ENCODE data around the gene ILDR2.

The ILDR2 gene, protein sequence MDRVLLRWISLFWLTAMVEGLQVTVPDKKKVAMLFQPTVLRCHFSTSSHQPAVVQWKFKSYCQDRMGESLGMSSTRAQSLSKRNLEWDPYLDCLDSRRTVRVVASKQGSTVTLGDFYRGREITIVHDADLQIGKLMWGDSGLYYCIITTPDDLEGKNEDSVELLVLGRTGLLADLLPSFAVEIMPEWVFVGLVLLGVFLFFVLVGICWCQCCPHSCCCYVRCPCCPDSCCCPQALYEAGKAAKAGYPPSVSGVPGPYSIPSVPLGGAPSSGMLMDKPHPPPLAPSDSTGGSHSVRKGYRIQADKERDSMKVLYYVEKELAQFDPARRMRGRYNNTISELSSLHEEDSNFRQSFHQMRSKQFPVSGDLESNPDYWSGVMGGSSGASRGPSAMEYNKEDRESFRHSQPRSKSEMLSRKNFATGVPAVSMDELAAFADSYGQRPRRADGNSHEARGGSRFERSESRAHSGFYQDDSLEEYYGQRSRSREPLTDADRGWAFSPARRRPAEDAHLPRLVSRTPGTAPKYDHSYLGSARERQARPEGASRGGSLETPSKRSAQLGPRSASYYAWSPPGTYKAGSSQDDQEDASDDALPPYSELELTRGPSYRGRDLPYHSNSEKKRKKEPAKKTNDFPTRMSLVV

DNA sequence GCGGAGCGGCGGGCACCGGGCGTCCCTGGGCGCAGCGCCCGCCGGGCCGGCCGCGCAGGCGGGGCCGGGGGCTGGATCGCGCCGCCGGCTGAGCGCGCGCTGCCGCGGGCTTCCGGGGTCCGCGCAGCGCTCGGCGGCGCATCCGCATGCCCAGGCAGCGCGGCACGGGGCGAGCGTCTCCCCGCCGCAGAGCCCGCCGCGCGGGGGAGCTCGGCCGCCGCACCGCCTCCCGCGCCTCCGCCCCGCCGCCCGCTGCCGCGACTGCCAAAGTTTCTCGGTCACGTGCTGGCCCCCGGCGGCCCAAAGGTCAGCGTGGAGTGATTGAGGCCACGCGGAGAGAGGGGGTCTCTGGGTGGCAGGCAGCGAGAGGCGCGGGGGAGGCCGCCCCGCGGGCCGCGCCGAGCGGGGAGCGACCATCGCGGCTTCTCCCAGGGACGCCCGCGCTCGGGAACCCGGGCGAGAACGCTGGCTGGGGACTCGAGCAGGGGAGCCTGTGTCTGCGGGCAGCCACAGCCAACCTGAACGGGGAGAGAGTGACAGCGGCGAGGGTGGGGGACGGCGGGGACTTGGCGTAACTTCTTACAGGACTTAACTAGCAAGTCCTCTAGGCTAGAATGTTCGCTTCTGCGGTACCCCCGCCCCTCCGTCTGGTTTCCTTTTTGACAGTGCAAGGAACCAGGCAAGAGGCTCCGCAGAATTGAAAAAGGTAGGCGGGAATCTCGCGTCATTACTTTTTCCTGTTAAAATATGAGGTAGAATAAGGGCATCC lies at the start of gene ILDR2:
Gene ILDR2, minus strand, starts transcription at position 180 of the 769 bp plus-strand sequence. CDS start 272 bp downstream, outside the sequence.
- DNase-seq (ENCODE audit: low read depth) = peak; percentile 22

DNA sequence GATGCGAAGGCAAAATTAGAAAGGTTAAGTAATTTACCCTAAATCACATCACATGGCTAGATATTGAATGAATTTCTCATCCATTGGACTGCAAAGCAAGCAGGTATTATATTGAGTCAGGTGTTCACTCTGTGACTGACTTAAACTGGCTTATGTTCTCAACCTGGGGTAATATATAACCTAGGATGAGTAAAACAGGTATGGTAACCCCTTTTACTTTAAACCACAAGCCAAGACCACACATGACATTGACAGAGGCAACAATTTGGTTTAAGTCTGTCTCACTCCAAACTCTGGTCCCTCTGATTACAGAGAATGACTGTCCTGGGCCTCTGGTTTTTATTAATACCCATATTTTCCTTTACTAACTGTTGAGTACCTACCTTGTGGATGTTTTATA lies 47.0 kb upstream of the ILDR2 start:
- no peak for DNase-seq (ENCODE audit: low read depth)

DNA sequence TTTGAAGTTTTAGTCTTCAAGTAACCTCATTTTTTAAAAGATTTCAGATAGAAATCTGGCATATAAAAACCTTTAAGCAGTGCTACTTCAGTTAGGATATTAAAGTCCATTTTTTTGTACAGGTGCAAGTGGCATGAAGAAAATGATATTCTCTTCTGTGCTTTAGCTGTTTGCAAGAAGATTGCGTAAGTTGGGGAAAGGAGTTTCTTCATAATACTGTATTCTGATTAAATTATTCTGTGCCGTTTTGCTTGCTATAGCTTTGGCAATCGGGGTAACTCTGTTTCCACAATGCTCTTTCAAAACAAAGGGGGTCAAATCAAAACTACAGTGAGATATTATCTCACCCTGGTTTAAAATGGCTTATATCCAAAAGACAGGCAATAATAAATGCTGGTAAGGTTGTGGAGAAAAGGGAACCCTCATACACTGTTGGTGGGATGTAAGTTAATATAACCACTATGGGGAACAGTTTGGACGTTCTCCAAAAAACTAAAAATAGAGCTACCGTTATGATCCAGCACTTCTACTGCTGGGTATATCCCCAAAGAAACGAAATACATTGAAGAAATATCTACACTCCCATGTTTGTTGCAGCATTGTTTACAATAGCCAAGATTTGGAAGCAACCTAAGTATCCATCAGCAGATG lies 40.9 kb upstream of the ILDR2 start:
- no peak for DNase-seq (ENCODE audit: low read depth)

DNA sequence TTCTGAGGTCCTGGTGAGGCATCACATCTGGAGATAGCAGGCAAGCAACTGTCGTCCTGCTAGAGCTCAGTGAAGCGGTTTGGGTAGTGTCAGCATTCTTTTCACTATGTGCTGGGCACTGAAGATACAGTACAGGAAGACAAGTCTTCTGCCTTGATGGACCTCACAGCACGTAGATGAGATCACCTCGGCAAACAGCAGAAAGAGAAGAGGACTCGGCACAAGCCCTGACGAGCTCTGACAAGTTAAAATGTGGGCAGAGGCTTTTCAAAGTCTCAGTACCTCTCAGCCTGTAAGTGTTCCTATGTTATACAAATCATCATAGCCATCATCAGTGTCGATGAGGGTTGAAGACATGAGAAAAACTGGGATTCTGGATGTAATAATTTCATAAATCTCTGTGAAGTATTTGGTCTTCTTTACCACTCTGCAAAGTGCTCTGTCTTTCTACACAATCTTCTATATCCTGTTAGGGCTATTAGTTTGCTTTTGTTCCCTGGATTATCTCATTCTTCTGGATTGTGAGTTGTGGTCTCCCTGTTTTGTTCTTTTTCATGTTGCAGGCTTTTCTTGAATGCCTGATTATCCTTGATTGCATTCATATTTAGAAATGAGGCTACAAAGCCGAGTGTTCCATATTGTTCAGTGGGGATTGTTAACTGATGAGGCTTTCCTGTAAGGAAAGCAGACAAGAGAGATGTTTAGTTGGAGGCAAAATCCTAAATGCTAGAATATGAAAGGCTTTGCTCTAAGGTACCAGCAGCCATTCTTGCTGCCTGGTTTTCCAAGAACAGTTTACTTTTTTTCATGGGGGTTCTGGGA lies 38.0 kb upstream of the ILDR2 start:
- no peak for DNase-seq (ENCODE audit: low read depth)

DNA sequence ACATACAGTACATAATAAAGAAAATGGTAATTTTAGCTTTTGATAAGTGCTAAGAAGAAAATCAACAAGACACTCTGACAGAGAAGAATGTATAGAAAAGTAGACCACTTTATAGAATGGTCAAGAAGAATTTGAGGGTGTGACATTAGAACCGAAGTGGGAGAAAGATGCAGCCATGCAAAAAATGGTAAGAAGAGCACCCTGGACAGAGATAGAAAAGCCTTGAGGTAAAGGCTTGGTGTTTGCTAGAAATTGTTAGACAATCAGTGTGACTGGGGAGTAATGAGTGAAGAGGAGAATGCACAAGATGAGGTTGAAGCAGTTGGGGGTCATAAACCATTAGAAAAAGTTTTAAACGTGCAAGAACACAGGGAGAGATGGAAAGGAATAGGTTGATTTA lies 37.2 kb upstream of the ILDR2 start:
- no peak for DNase-seq (ENCODE audit: low read depth)

DNA sequence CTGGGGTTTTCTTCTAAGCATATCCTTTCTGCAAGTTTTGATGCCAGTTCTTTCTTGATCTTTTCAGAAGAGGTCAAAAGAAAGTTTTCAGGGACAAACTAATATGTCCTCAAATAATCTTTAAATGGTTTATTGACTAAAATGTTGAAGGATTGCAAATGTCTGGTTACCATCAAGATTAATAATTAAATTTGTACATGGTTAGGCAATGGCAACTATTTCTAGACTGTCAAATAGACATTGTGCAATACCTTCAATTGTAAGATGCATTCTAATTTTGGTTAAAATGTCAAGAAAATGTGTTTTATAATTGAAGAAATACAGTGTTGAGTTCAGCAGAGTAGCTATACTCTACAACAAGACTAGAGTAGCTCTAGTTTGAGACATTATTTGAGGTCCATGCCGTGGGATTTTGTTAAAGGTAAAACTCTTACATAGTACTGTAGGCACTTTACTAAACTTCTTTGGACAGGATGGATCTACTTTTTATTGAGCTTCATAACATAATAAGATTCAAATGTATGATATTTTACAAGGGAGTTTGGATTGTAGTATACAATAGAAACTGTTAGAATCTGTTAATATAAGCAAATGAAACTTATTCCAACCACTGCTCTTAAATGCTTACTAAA lies 36.3 kb upstream of the ILDR2 start:
- no peak for DNase-seq (ENCODE audit: low read depth)

DNA sequence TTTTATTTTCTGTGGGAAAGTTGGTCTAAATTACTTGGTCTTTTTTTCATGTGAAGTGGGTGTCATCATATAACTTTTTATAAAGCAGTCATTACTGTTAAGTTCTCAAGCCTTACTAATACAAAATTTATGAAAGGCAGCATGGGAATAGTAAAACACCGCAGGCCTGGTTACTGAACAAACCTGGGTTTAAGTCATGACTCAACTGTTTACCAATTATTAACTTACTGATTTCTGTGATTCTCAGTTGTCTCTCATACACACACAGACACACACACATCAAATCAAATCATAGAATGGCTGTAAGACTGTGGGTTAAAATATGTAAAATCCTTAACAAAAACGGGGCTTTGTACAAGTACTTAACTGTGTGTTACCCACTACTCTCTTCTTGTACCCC lies 28.4 kb upstream of the ILDR2 start:
- no peak for DNase-seq (ENCODE audit: low read depth)

DNA sequence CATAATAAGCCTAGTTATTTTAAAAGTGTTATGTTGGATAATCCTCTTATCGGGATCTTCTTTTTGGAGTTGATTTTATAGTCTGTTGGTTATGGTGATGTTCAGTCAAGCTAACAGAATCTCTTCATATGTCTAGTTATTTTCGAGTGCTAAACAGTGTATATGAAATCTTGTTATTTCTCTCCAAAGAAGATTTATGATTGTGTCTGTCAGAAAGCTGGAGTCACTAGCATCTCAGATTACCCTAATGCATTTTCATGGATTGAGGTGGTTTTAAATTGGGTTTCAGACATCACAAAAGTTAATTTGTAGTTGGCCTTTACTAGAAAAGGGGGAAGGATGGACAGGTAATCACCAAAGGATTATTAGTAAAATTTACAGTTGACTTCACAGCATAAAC lies 27.0 kb upstream of the ILDR2 start:
- DNase-seq (ENCODE audit: low read depth) = no peak

DNA sequence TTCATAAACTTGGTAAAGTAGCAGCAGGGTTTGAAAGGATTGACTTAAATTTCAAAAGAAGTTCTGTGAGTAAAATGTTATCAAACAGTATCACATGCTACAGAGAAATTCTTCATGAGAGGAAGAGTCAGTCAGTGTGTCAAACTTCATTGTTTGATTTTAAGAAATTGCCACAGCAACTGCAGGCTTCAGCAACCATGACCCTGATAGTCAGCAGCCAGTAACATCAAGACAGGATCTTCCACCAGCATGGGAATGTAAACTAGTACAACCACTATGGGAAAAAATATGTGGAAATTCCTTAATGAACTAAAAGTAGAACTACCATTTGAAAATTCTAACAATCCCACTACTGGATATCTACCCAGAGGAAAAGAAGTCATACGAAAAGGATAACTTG lies 25.2 kb upstream of the ILDR2 start:
- no peak for DNase-seq (ENCODE audit: low read depth)

DNA sequence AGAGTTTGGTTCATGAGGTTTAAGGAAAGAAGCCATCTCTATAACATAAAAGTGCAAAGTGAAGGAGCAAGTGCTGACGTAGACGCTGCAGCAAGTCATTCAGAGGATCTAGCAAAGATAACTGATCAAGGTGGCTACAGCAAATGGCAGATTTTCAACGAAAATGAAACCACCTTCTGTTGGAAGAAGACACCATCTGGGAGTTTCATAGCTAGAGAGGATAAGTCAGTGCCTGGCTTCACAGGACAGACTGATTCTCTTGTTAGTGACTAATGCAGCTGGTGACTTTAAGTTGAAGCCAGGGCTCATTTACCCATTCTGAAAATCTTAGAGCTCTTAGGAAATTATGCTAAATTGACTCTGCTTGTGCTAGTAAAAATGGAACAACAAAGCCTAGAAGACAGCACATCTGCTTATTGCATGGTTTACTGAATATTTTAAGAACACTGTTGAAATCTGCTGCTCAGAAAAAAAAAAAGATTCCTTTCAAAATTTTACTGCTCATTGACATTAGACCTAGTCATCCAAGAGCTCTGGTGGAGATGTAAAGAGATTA lies 24.2 kb upstream of the ILDR2 start:
- no peak for DNase-seq (ENCODE audit: low read depth)

DNA sequence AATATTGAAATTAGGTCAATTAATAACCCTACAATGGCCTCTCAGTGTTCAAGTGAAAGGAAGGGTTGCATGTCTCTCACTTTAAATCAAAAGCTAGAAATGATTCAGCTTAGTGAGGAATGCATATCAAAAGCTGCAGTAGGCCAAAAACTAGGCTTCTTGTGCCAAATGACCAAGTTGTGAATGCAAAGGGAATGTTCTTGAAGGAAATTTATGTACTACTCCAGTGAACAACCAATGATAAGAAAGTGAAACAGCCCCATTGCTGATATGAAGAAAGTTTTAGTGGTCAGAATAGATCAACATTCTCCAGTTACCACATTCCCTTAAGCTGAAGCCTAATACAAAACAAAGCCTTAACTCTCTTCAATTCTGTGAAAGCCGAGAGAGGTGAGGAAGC lies 23.7 kb upstream of the ILDR2 start:
- DNase-seq (ENCODE audit: low read depth) = no peak

DNA sequence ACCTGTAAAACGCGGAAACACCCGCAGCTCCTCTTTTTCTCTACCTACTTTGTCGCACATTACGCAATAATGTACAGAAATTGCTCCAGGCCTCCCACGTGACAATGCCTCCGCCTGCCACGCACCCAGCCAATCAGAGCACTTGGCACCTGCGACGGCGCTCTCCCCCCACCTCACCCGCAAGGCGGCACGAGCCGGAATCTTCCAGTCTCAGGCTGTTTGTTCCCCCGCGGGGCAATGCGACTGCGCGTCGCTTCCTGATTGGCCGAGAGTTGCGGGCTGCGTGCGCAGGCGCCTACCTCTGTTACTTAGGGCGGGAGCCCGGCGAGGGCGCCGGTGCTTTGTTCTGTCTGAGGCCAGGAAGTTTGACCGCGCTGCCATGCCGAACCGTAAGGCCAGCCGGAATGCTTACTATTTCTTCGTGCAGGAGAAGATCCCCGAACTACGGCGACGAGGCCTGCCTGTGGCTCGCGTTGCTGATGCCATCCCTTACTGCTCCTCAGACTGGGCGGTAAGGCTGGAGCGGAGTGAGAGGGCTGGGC lies 13.7 kb upstream of the ILDR2 start, which contains the start of gene MAEL:
Gene MAEL, plus strand, starts transcription at position 307 of the 542 bp plus-strand sequence. Its CDS starts 73 bp downstream, at position 380.
- DNase-seq (ENCODE audit: low read depth) = no peak

DNA sequence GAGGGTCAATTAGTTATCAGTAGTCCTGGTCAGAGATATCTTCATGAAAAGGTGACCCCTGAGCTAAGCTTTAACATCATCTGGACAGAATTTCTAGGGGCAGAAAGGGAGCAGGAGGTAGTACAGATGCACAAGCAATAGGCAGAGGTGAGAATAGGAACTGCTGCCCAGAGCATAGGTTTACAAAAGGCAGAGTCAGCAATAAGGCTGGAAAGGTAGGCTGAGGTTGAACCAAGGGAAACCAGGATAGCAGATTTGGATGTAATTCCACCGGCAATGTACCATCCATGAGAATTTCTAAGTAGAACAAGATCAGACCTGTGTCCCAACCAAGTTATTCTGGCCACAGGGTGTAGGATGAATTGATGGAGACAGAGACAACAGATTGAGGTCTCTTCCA lies 6.2 kb upstream of the ILDR2 start:
- DNase-seq (ENCODE audit: low read depth) = no peak

DNA sequence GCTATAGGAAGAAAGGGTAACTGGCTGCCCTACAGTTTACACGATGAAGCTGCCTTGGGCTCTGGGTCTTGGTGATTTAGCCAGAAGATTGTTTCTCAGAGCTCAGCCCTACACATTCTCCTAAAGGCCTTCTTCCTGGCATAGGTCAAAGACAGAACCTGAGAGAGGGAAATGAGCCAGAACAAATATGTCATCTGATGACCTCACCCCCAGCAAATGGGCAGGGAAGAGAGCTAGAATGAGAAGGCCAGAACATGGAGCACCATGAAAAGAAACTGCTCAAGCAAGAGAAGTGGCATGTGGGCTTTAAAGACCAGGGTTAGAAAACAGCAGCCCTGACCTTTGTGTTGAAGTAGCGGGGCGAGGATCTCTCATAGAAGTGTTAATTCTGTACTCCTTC lies 5.5 kb upstream of the ILDR2 start:
- no peak for DNase-seq (ENCODE audit: low read depth)

DNA sequence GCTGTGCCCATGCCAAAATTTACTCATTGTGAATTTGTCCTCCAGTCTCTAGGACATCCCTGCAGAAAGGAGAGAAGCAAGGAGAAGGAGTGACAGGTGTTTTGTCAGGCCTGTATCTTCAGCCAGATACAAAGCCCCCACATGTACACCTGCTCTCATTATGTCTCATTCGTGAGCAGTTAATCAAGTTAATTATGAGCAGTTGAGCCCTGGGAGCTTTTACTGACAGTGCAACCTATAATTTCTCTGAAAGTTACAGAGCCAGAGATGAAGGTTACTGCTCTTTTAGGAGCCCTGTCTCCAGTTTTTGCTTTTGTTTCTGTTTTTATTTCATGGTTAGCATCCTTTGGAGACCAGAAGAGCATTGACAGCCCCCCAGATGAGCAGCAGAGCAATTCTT lies 5.0 kb upstream of the ILDR2 start:
- DNase-seq (ENCODE audit: low read depth) = no peak

DNA sequence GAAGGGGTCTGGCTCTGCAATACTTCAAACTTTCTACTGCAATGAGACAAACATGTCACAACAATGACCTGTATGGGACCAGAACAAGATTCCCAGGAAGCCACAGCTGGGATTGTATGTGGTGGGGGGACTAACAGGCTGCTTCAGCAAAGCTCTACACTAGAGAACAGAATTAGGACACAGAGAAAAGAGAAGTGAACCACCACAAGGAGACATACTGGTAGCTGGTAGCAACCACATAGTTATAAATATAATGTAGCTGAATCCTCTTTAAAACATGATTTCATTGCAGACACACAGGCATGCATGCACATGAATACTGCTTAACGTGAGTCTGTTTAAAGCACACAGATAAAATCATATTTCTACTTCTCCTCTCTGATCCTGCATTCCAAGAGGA lies 3.5 kb upstream of the ILDR2 start:
- no peak for DNase-seq (ENCODE audit: low read depth)

DNA sequence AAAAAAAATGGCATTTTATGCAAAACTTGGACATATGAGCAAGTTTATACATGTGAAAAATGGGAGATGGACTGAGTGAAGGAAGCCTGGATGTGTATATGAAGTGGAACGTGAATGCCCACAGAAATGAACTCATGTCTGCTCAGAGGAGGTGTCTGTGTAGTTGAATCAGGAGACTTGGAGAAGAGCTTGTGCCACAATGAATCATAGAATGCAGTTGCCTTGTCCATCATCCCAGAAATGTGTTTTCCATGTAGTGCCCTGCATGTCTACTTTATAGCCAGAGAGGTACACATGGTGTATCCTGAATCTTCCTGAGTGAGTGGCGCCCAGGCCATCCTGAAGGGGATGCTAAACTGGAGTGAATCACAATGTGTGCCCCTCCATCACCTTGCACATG lies 2.6 kb upstream of the ILDR2 start:
- no peak for DNase-seq (ENCODE audit: low read depth)

DNA sequence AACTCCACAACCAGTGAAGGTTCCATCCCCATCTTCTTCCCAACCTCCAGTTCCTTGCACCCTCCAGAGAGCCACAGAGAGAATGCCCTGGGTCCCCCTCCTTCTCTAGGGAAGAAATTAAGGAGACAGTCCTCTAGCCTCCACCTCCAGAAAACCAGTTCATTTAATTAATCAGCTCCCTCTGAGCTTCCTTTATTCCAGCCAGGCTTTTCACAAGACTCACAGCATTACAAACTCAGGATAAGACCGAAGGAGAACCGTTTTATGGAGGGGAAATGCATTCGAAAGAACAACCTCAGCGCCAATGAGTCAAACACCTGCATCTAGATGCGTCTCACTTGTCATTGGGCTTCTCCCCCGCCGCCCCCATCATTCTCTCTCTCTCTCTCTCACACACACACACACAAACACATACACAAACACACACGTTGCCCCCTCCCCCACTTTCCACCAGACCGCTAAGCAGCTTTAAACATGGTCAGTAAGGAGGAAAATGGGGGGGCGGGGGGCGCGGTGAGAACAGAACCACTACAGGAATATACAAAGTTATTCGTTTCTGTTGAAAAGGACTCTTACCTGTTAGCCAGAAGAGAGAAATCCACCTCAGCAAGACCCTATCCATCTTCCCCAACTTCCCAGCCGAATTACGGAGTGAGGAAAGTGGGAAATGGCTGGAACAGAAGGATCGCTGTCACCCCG lies 544 bp downstream of the ILDR2 start:
- no peak for DNase-seq (ENCODE audit: low read depth)

DNA sequence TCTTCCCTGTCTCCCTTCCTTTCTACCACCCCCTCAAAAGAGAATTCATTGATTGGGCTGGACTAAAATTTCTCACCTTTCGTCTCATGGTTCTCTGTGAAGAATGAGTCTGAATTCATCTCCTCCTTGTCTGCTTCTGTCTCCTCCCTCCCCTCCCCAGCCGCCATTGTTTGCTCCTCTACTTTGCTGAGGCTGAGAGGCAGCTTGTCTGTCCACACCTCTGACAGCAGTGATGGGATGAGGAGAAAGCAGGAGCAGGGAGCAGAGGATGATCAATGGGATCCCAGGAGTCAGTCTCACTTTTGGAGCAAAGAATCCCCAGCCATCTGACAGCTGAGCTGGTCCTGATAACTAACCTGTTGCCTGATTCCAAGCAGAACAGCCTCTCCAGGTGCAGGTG lies 2.5 kb downstream of the ILDR2 start:
- DNase-seq (ENCODE audit: low read depth) = no peak

DNA sequence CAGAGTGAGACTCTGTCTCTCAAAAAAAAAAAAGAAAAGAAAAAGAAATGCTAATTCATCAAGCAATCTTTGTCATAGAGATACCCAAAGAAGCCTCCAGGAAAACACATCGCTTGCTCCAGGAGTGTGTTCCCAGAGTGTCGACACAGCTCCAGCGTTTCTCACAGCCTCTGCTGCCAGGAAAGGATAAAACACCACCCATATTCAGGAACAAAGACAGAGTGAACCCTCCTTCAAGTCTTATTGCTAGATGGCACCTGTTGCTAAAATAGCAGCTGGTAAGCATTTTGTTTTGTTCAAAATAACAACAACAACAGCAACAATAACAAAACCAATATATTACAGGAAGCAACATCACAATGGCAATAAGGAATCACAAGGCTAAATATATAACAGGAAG lies 3.1 kb downstream of the ILDR2 start:
- DNase-seq (ENCODE audit: low read depth) = no peak

Data from stimulated activated CD8-positive, alpha-beta memory T cell treated with anti-CD3 and anti-CD28 coated beads, Interleukin-15, amount 100 ng/mL, for 1 hour (primary cell).